RWPE1 (cell line): ENCODE results near the gene ANKFY1.

Source experiments
- CTCF ChIA-PET: fragments of 350-600 bp; sonication (Branson Sonifier 250); formaldehyde crosslinking; extraction: SDS; loops from one replicate; lab custom pipeline; 2021; lab: Yijun Ruan, JAX
- POLR2A ChIA-PET: fragments of 400-600 bp; formaldehyde crosslinking; extraction: SDS; loops from one replicate; lab custom pipeline; 2020; ENCODE audit warnings: antibody characterized with exemption; ENCODE audit not compliant: low non-redundant PET; lab: Yijun Ruan, JAX
- DNase-seq: peaks from one replicate; pipeline ENCODE4 v3.0.0; 2012; ENCODE audit warnings: low spot score
- H3K27ac ChIP-seq: fragments of 450-650 bp; 2 replicates; pipeline ENCODE4 v1.5.1; 2017
- CTCF ChIP-seq: fragments of 450-650 bp; conservative IDR thresholded peaks from 2 replicates; pipeline ENCODE4 v1.5.1; 2017; ENCODE audit warnings: low read depth, mild to moderate bottlenecking

Gene ANKFY1

GRCh38 chr17:4276514-4276913 lies 12.7 kb upstream of the ANKFY1 start:
- H3K27ac ChIP-seq, result no peak overlapping the region
- ChIA-PET CTCF (no interaction called here), POLR2A (no interaction called here)
- no peak for TF ChIP-seq CTCF
- DNase-seq, result no peak

- TF ChIP-seq CTCF, result no peak
- H3K27ac ChIP-seq, result no peak overlapping the region
- ChIA-PET CTCF (interaction anchor here (1.5 kb wide), 1 partner anchor 140 kb away, joined by 3 read pairs; no protein-coding TSS in a partner anchor), POLR2A (no interaction called here)
- DNase-seq, result no peak
These were observed 9.2 kb upstream of the ANKFY1 start for GRCh38 chr17:4272972-4273368.

- TF ChIP-seq CTCF, result no peak
- ChIA-PET POLR2A (no interaction called here), CTCF (interaction anchor here (1.5 kb wide), 1 partner anchor 140 kb away, joined by 3 read pairs; no protein-coding TSS in a partner anchor)
- H3K27ac ChIP-seq, result no peak overlapping the region
- no peak for DNase-seq
These were observed 8.6 kb upstream of the ANKFY1 start for GRCh38 chr17:4272213-4272971.

GRCh38 chr17:4270736-4271135 lies 7.0 kb upstream of the ANKFY1 start:
- DNase-seq, result no peak
- H3K27ac ChIP-seq, result no peak overlapping the region
- POLR2A ChIA-PET, result no interaction called here
- no peak for TF ChIP-seq CTCF
- CTCF ChIA-PET, result no interaction called here

- TF ChIP-seq CTCF, result no peak
- CTCF ChIA-PET, result interaction anchor here (0.7 kb wide), 1 partner anchor 35 kb away, joined by 6 read pairs; no protein-coding TSS in a partner anchor
- no peak for DNase-seq
- POLR2A ChIA-PET, result no interaction called here
- no peak overlapping the region for H3K27ac ChIP-seq
These were observed 6.1 kb upstream of the ANKFY1 start for GRCh38 chr17:4269915-4270314.

GRCh38 chr17:4267402-4267801 lies 3.6 kb upstream of the ANKFY1 start:
- no peak for TF ChIP-seq CTCF
- ChIA-PET POLR2A (no interaction called here), CTCF (interaction anchor here (0.5 kb wide), 1 partner anchor 52 kb away, joined by 4 read pairs; no protein-coding TSS in a partner anchor)
- no peak overlapping the region for H3K27ac ChIP-seq
- no peak for DNase-seq
